Measurements from ENCODE around the gene POLA1. TPM values are rescaled to one million over a fixed set of nuclear protein-coding genes. Genes with fewer than 3 reads are reported as not detected.

The POLA1 gene
- total RNA-seq, 1 donor from 2014 or later: 32.9 TPM

DNA sequence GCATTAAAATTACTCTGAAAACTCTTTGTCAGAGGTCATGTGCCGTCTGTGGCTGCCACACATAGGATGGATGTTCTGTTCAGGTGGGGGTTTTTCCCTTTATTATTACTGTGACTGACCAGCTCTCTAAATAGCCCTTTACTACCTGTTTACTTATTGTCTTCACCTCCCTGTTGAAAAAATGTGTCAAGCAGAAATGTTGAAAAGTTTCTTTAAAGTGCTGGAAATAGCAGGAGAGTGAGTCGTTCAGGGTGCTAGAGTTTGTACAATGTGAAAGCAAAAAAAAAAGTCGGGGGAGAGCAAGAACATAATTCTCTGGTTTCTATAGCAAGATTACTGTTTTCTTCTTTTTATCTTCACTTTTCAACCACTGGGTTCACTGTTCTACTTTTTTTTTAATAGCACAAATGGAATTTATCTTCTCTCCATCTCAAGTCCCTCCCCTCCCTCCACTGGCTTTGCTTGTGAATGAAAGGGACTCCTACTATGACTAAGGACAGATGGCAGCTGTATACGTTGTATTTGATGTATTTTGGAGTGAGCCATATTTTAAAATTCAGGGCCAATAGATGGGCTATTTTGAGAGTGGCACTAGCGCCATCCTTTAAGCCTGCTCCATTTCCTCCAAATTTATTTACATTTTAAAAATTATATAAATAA, 288.7 kb downstream of the POLA1 start:
- no peak for DNase-seq

DNA sequence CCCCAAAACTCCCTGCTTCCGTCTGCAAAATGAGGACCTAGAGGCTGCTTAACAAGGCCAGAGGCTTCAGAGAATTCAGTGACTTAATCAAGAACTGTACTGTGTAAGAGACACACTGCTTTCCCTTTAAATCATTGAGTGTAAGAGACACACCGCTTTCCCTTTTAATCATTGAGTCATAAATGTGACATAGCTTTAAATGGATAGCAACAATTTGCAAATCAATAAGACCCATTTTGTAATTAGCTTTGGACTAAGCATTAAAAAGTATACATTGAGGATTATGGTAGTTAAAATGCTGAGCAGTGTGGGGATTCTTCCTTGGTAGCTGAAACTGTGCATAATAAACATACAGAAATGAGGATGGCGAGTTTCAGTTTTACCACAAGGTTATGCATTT, 290.2 kb downstream of the POLA1 start:
- DNase-seq: no peak

DNA sequence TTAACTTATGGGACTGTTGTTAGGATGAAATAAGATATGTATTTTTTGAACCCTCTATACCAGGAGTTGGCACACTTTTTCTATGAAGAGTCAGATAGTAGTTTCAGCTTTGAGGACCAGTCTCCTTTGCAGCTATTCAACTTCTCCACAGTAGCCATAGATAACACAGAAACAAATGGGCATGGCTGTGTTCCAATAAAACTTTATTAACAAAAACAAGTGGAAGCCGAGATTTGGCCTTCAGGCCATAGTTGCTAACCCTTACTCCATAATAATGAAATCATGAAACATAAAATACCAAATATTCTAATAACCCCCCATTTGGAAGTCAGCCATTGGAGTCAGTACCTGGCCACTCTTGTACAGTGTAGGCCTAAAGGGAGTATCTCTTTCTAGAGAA, 291.4 kb downstream of the POLA1 start:
- no peak for DNase-seq

- DNase-seq: no peak
These were observed 294.0 kb downstream of the POLA1 start for GRCh38 chrX:24987731-24988130.

GRCh38 chrX:24988314-24988713, 294.6 kb downstream of the POLA1 start:
- DNase-seq: no peak

GRCh38 chrX:24990535-24990934, 296.8 kb downstream of the POLA1 start:
- DNase-seq: no peak

GRCh38 chrX:24993879-24994278, 300.2 kb downstream of the POLA1 start:
- DNase-seq: no peak

DNA sequence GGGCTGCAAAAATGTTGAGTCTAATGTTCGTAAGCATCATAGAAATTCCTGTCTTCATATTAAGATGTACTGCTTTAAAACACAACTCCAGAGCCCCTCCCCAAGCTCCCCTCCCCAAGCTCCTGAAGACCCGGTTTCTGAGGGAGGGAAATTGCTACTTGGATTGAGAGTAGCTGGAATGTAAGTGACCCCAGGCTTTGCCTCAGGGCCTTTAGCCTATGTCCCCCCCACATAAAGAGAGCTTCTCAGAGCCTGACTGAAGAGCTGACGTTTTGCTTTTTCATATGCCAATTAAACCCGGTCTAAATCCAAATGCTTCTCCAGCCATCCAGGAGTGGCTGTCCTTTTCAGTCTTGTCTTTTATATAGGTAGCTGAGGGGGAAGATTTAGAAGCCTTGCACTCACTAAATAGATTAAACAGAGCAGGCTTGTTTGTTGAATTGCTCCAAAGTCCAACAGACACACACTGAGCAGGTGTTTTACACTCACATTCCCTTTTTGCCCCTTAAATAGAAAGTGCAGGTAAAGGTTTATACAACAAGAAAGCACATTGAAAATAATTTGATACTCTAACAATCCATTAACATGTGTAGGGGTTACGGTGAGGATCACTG, 302.5 kb downstream of the POLA1 start:
- no peak for DNase-seq

DNA sequence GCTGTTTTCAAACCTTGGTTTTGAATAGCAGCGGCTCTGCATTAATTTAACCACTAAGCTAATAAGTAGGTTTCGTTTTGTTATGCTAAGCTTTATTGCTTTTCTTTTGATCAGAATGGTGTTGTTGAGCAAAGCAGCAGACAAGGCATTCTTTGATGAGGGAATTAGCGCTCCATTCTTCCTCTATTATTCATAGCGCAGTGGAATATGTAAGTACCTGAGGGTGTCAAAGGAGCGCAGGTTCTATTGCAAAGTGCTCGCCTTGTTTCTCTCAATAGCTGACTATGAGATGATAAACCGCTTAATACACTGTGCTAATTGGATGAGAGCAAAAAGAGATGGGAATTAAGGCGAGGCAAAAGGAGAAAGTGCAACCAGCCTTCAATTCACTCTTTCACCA, 305.8 kb downstream of the POLA1 start:
- DNase-seq: no peak

DNA sequence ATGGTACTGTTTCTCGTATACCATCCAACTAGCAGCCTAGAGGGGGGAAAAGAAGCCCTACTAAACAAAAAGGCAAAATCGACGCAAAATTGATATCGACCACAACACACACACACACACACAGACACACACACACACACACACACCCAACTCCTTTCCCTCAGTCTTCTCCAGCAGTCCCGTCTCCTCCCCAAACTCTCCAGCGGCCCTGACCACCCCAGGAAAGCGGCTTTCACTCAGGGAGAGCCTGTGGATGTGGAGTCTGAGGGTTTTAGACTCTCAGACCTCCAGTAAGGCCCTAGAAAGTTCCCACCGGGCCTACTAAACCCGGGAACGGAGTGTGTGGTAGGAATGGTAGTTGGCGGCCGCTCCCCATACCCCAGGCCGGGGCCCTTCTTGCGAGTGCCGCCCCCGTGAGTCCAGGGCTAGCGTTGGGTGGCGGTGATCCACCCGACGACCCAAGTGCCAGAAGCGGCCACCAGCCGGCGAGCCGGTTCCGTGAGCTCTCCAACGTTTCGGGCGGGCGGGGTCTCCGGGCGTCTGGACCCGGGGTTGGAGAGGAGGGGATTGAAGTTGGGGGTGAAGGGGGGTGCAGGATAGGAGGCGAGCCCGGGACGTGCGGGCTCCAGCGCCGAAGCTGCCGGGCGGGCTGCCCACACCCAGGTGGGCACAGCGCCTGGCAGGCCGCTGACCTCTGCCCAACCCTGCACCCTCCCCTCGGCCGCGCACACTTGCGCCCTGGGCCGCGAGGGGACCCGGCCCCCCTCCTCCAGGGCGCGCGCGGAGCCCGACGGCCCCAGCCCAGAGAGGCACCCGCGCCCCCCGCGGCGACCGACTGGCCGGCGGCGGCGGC, 308.3 kb downstream of the POLA1 start:
- no peak for DNase-seq

GRCh38 chrX:25002661-25003020, 308.9 kb downstream of the POLA1 start:
- no peak for DNase-seq

GRCh38 chrX:25003066-25003849, 309.5 kb downstream of the POLA1 start:
- DNase-seq: no peak

DNA sequence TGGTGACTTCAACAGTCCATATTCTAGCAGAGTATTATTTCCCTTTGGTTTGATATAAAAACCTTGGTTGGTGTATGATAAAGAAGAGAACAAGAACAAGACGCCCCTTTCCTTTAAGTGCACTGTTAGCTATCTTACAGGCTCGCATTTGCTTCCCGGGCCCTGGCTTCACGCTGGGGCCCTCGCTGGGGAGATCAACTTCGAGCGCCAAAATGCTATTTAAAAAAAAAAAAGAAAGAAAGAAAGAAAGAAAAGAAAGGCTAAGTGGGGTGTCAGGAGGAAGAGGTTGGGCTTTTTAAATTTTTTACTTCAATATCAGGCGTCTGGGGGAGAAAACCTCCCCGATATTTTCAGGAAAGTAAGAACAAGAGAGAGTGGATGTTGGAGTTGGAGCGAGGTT, 310.3 kb downstream of the POLA1 start:
- no peak for DNase-seq

- DNase-seq: no peak
These were observed 310.8 kb downstream of the POLA1 start for GRCh38 chrX:25004485-25005032.

DNA sequence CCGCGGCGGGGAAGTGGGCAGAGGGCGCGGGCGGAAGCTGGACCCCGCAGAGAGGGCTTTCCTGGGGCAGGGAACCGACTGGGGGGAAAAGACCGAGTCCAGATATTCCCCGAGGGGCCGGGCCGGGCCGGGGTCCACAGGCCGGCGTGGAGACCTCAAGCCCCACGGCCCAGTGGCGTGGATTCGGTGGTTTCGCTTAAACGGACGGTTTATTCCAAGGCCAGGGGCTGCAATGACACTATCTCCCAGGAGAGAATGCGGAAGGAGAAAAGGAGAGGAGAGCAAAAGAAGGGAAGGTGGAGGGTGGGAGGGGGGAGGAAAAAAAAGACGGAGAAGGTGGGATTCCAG, 311.3 kb downstream of the POLA1 start:
- no peak for DNase-seq

DNA sequence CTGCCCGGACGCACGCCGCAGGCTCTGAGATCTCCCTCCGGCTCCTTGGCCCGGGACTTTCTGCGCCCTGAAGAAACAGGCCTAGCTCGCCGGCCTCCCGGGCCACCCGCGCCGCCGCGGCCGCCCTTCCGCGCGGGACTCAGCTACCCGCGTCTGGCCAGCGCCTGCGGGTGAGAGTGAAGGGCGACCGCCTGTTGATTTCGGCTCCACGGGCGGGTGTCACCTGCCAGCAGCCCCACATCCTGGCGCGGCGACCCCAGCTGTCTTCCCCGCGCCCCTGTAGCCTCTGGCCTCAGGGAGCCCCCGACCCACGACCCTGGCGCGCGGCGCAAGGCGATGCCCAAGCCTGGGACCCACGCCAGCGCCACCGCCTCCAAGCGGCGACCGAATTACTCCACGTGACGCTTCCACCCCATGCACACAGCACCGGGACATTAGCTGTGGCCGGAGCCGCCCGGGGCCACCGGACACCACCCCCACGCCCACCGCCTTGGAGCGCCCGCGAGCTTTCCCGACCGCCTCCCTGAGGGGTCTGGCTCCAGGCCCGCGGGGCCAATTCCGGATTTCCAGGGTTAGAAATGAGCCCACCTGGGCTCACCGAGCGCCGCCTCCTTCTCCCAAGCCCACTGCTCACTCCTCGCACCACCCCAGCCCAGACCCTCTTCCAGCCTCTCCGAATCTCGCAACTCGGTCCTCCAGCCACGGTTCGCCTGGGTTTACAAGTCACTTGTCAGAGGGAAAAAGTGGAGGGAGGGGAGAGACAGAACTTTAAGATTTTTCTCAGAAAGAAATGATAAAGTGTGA, 311.9 kb downstream of the POLA1 start:
- DNase-seq: no peak

DNA sequence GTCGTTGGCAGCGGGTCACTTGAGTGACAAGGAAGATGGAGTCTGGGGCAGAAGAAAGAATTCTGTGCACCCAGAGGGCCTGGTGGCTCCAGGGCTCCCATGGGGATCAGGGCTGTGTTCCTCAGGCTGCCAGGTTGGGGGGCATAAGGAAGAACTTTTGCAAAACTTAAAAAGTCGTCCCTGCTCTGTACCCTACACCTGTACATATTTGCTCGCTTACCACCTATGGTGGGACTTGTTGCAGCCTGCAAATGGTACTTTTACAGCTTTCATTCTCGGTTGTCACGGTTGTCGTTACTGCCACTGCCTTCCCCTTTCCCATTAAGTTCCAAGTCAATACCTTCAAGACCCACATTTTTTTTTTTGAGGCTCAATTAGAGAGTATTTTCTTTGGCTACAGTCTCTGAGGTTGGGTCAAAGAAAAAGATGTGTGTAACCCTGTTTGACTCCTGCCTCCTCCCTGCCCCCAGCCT, 312.9 kb downstream of the POLA1 start:
- no peak for DNase-seq

DNA sequence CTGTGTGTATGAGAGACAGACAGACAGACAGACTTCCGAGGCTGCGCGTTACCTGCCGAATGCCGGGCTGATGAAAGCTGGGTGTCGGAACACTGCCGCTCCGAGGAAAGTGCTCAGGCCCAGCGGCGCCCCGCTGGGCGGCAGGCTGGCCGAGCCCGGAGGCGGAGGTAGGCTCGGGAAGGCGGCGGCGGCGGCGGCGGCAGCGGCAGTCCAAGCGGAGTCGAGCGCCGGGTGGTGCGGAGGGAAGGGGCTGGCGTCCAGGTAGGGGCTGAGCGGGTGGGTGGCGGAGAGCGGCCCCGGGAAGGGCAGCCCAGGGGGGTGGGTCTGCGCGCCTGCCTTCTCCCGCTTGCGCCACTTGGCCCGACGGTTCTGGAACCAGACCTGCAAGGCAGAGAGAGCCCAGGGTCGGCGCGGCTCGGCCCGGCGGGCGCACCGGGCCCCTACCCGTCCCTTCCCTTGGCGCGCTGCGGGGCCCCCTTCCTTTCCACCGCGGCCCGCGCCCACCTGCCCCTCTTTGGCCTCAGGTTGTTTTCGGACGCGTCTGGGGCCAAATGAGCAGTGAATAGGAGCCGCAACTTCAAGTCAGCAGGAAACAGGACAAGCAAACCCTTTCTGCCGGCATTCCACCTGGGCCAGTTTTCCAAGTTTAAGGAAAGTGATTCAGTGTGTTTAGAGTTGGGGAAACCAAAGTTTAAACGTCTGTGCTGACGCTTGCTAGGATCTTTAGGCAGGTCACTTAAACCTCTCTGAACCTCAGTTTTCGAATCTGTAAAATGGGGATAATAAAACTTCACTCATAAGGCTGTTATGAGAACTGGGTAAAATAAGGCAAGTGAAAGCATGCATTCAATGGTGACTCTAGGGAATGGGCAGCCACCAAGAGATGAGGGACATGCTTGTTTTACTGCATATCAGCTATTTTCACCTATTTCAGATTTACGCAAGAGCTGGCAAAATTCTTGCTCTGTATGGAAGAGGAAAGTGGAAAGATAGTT, 313.6 kb downstream of the POLA1 start:
- no peak for DNase-seq

- no peak for DNase-seq
These were observed 315.7 kb downstream of the POLA1 start for GRCh38 chrX:25009407-25009806.

Data from tongue (tissue), 2 donors.